Iris pigment epithelial cell (primary cell): Measurements from ENCODE around the gene CAMTA1.

Experiments
- DNase-seq: peaks from one replicate; pipeline ENCODE4 v3.0.0-alpha.2; 2011; ENCODE audit warnings: low read depth

The CAMTA1 gene

DNA sequence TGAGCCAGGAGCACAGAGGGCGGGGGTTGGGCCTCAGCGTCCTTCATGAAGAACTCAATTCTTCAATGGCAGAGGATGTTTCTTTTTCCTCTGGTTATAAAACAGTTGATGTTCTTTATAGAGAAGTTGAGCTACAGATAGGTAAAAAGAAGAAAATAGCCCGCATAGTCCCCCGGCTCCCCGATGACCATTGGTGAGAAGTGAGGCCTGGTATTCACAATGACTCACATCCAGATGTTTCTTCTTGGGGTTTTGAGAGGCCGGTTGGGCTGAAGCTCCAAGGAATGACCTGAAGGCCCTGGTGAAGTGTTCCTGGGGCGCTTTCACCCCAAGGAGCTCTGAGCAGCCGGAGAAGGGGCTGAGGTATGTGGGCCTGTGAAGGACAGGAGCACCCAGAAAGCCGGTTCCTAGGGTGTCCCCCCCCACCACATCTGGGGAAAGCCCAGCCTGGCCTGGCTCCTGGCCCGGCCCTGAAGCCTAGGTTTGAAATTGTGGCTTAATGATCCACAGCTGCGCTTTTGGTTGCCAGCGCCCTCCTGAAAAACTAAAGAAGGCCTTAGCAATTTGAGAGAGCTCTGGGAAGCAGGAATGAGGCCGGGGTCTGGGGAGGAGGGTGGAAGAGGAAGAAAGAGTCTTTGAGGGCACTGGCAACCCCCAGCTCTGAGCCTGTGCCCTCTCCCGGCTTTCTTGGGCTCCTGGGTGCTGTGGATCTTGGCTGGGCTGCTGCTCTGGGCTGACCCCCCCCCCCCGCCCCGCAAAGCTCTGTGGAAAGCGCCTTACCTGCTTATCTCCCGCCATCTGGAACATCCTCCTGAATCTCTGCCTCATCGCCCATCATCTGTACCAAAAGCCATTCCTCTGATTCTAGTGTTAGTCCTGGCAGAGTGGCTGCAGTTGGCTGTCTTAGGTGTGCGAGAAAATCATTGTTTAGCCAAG is 444.7 kb downstream of the CAMTA1 start:
- DNase-seq = no peak

DNA sequence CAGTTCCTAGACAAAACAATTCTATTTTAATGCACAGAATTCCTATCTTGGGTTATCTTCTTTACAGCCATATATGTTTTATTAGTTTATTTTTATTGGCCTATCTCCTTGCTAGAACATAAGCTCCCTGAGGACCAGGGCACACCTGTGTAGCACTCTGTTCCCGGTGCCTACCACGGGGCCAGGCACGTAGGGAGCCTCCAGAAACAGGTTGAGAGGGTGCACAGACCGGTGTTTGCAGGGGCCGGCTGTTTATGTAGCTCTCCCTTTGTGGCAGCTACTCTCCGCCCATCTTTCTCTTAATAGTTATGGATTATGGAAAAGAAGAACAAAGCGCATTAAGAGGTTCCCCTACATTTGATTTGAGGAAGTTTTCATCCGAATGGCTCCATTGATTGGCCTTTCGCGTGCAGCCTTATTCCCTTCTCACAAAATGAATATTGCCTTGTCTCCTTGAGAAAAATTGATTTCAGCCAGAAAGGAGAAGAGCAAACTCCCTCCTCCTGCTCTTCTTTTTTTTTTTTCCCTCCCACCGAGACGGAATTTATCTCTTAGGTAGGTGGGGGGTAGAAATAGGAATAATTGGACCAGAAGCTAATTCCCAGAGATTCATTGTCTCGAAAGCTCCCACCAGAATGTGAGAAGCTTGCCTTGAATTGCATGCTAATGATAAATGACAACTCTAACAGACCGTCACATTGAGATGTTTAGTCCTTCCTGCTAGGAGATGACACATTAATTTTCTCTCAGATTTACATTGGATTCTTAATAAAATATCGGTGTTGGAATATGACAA is 447.4 kb downstream of the CAMTA1 start:
- no peak for DNase-seq

DNA sequence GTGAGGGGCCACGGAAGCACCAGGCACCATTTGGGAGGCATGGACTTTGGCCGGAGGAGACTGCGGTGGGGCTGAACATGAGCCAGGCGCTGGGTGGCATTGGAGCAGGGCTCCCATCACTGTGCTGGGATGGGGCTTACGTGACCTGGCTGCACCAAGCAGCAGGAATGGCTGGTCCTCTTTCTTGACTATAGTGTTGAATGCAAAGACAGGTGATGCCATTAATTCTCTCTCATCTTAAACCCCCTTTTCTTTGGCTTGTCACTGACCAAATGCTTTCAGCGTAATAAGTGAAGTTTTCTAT is 447.9 kb downstream of the CAMTA1 start:
- no peak for DNase-seq

DNA sequence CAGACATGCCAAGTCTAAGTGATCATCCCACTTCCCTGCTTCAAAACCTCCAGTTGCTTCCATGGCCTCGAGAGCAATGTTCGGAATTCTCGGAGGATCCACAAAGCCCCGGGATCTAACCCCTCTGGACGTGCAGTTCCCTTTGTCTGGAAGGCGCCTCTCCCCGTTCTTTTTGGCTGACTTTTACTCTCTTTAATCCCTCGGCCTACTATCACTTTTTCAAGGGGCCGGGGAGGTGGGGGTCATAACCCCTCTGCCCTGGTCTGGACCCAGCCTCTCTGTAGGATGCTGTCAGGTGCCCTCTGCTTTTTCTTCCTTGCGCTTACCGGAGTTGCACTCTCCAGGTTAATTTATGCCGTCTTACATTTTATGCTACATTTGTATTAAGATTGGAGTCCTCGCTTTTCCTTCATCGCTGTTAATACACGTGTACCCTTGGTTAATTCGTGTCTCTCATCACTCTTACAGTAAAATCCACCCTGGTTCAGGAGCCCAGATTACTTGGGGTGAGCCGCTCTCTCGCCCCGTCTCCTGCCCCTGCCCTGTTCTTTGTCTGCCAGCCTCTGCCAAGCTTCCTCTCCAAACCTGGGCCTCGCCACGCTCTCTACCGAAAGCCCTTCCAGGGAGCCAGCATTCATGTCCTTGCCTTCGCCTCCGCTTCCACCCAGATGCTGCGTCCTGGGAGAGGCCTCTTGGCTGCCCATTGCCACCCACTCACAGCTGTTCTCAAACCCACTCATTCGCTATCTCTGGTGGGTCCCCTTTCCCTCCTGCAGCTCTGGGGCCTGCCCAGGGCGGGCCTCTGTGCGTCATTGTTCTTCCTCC is 448.6 kb downstream of the CAMTA1 start:
- no peak for DNase-seq

DNA sequence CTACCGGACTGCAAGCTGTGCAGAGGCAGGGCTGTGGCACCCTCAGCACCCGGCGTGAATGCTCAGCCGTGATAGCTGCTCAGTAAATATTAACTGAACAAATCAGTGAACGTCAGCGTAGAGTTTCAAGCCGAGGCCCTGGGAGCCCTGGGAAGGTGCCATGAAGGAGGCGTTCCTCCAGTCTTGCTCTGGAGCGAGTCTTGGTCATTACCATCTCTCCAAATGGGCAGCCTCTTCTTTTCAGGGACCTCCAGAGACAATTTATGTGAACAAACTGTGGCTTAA is 449.2 kb downstream of the CAMTA1 start:
- no peak for DNase-seq

DNA sequence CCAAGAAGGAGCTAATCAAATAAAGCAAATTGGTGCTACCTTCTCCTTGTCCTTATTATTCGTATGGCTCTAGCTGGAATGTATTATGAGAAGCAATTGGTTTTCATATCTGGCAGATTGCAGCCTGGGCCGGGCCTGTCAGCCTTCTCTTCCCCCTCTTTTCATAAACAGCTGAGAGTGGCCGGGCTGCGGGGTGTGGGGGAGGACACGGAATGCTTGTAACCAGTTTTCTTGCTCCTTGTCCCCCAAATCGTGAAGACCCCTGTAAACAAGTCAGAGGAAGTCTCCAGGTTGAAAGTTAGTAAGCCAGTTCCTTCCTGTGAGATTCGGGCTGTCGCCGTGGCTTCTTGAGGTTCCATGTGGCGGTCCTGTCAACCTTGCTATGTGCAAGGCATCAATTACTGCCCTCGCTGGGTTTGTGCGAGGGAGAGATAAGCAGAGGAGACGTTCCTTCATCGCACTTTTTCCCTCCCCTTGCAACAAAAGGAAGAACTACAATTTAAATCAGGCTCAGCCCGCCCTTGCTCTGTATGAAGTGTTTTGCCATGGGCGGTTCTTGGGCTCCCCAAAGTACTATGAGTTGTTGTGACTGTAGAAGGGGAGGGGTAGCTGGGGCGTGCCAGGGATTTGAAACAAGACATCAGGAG is 450.7 kb downstream of the CAMTA1 start:
- DNase-seq = no peak

DNA sequence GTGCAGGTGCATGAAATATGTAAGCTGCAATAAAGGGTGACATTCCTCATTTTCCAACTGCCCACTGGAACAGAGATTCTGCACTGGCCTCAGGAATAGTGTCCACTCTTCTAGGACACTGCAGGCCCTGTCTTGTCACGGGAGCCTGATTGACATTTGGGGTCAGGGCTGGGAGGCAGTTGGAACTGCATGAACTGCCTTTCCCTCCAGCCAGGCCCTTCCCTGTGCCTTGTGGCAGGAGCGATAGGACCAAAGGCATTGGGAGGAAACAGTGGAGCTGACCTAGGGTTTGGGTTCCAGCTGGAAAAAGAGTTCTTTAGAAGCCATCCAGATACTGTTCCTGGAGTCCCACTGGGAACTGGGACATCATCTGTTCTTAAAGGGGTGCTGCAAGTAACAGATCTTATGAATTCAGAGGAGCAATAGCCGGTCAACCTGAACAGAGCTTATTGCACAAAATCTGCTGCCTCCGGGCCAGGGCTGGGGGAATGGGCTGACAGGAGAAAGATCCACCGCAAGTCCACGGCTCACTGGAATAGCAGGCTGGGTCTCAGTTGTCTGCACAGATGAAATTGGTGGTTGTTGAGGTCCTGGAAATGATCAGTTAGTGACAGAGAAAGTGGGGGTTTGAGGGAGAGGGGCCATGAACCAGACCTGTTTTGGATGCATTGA is 451.7 kb downstream of the CAMTA1 start:
- DNase-seq = no peak

DNA sequence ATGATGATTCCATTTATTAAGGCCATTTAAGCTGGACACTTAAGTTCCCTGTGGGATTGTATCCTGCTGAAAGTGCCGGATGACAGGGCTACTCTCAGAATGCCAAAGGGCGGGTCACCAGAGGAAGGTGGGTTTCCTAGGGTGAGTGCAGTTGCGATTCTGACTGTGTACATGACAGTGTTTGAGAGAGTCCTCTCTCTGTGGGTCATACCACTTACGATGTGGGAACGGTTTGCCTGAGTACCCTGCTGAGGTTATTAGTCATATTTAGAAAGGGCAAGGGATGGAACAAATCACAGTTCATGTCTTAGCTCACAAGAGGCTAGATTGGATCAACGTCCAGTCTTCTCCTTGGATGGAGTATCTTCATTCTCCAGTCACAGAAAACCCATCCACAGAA is 461.9 kb downstream of the CAMTA1 start:
- no peak for DNase-seq

DNA sequence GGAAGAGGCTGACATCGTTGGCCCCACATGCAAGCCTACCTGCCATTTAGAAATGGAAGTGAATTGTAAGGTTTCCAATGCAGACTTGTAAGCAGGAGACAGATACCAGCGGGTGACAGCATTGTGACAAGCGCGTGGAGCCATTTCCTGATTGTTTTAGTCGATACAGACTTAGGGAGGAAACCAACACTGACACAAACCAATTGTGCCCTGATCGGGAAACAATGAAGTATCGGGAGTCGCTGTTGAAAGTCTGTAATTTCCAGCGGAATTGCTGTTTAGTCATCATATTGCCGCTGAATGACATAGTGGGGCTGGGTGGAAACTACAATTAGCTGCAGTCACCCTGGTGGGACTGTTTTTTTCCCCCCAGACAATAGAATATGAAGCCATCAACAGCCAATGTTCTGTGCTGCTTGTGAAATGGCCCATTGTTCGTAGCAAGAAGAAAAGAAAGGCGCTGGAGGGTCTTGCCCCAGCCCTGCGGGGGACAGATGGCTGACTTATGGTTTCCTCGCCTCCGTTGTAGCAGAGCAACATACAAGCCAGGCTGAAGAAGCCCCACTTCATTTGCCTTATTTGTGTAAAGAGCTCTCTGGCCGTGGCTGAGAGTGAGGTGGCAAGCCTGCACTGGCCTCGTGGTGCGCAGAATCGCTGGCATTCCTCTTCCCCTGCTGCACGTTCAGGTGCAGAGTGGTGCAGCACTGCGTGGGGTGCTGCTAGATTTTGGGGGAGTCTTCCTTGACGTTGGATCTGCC is 462.7 kb downstream of the CAMTA1 start:
- DNase-seq = no peak

DNA sequence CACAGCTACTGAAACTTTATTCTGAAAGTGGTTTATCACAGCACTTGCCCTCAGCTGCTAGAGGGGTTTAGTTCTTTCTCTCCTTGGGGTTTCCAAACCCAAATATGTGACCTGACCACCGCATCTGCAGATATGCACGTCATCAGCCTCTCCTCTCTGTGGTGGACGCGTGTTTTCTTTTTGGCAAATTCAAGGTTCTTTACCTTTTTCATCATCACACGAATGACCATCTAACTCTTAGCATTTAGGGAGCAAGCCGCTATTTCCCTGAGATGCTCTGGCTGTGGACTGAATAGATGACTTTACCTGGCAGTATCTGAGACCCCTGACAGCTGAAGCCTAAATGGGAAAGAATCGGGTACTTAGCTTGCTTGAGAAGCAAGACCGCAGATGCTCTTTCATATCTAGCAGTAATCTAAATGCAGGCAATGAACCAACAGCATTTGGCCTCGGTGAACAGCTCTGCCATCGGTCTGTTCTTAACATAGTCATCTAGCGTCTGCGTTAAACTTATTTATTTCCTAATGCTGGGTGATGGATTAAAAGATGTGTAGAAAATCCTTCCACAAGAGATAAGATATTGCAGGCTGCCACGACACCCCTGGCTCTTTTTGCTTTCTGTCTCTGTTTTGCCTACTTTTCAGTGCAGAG is 463.4 kb downstream of the CAMTA1 start:
- DNase-seq = no peak

DNA sequence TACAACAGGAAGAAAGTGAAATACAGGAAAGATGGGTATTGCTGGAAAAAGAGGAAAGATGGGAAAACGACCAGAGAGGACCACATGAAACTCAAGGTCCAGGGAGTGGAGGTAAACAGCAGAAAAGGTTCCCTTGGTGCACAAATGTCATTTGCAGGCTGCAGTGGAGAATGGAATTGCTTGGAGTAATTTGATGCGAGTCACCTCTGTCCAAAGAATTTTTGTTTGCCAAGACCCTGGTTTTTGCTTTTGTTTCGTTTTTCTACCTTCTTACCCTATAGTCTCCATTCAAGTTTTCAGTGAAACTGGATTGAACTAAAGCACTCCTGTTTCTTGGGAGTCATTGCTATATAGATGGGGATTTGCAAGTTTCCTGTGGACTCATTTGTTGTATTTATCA is 464.3 kb downstream of the CAMTA1 start:
- DNase-seq = no peak

DNA sequence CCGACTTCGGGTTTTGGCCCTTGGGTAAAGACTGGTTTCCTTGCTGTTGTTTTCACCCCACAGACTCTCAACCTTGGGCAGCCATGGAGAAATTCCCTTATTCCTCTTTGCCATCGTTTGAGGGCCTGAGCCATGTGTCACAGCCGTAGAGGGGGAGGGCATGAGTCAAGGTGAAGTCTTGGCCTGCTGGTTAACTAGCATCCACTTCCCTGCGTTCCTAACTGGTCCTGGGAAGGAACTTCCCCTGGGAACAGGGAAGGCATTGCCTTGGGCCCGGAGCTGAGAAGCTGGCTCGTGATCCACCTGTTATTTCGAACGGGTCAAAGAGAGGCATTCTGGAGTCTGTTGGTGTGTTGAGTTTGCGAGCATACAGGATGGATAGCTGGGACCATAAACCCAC is 464.9 kb downstream of the CAMTA1 start:
- no peak for DNase-seq

DNA sequence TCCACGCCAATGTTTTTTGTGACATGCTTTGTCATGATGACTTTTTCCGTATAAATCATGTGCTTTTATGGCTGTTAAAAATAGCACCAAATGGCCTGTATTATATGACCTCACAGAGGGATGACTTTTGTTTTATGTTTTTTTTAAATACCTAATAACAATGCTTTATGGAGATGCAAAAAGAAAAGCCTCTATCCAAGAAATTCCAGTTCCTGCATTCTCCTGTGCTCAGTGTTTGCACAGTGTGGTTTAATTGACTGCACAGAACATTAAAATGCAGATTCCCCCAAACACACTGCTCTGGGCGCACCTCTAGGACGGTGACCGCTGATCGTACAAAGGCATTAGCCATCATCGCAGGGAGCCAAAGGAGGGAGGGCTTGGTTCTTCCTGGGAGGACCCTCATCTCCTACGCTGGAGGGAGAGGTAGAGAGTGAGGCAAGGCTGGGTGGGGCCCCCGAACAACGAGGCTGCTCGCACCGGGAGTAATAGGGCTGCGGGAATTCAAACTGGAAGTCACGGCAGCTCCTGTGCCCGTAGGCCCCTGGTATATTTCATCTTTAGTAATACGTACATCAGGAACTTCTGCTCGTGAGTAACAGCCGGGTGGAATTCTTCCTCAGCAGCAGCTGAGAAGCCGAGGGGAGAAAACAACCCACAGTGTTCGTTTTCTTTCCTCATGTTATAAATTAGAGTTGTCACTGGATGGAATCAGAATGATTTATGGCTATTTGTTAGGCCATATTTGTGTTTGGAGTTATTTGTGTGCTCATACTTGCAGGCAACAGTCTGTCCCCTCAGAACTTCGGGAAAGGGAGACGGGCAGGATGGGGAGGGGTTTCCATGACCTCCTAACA is 465.6 kb downstream of the CAMTA1 start:
- no peak for DNase-seq

DNA sequence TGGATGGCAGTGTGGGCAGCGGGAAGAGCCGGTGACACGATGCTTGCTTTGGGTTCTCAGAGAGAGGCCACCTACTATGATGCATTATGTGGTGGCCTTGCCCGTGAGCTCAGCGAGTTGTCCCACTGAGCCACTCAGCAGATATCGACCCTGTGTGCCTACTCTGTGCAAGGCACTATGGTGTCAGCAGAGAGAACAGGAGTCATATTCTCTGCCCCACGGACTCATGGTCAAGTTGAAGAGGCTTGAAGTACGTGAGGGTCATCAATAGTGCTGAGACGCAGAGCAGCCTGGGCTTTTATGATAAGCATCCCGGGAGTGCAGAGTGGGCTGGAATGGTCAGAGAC is 466.2 kb downstream of the CAMTA1 start:
- DNase-seq = no peak

DNA sequence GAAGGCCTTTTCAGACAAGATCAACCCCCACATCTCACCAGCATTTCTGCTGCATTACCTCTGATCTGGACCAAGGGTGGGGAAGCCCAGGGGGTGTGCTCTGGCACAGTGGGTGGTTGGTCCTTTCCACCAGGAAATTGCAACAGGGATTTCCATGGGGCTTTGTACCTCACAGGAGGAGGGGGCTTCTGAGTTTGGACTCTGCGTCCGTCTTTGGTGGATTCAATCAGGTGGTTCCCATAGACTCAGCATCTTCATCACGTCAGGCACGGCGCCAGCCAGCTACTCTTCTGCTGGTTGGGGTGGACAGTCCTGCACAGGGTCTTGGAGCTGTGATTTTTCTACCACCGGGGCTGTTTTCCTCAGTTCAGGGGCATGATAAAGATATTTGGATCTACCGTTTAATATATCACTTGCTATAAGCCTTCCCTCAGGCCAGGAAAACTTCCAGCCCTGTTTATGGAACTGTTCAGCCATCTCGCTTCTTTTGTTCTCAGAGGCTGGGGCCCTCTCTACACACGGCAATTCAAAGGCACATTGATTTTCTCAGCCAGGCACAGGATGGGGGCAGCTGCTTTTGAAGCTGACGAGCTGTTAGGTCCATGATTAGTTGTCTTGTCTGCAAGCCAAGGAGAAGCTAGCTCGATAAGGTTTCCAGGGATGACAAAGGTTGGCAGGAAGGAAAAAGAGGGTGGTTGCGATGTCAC is 467.3 kb downstream of the CAMTA1 start:
- no peak for DNase-seq

DNA sequence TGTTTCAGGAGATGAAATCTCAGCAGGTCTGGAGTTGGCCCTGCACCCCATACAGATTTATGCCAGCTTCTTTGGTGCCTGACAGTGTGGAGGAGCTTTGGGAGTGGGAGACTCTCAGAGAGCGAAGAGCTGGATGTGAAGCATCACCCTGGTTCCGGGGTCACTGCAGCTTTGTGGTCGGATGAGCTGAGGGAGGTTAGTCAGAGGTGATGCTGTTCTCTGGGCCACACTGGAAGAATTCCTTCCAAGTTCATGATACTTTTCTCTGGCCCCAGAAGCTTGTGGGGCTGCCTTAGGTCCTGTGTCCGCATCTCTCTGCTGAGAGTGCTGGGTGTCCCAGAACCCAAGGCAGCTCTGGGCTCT is 467.8 kb downstream of the CAMTA1 start:
- DNase-seq = peak; percentile 89

DNA sequence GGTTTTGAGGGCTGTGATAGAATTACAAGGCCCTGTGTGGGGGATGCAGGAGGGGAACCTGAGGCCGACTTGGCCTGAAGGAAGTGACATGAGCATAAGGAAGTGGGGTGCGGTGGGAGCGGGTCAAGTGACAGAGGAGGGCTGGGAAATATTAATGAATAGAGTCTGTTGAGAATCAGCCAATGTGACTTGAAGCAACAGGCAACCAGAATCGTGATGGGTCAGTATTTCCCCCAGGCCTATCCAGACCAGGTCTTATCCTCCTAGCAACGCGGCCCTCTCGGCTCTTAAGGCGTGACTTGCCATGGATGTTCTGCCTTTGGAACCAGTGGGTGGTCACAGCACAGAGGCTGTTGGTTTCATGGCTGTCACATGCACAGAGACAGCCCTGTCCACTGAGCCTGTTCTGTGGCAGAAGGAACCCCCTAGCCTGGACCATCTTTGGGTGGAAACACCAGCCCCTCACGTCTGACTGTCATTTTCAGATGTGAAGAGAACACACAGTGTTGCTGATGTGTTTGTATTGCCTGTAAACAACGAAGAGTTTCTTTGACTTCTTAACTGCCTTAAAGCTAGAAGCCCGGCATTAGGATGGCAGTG is 468.8 kb downstream of the CAMTA1 start:
- no peak for DNase-seq

DNA sequence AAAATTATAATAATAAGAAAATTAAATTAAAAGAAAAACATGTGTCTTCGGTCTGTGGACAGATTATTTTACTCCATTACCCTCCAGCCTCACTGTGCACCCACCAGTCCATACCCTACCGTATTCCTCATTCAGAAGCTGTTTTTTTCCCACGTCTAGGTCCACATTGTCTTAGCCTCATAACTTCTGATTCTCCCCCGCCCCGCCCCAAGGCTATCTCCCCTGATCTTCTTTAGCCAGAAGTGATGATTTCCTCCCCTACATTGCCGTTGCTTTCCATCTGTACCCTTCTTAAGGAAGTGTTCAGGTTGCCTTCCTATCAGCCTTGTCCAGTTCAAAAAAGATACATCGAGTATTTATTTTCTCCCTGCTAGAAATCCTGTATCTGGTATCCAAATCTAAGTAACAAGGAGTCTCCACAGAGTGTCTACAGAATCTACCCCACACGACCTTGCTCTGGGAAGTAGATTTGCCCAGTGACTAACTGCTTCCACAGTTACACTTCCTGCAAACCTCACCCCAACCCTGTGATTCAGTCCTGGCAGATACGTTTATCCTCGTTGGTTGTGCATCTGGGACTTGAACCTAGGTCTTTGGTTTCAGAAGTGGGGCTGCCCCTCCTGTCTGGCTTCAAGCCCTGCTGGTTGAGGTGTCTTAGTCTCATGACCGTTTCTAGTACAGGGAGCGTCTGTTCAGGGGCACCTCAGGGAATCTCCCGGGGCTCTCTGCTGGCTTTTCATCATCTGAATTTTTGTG is 470.2 kb downstream of the CAMTA1 start:
- peak; percentile 89 for DNase-seq
